H1 (cell line): ENCODE results near the gene PPP1CA. TPM values are rescaled to one million over a fixed set of nuclear protein-coding genes. Genes with fewer than 3 reads are reported as not detected.

Experiments used
- CTCF ChIA-PET: fragments of 300-600 bp; sonication (Branson Sonifier 250); formaldehyde crosslinking; loops from one replicate; lab custom pipeline; 2021; ENCODE audit not compliant: partially characterized antibody; lab: Charles Lee
- POLR2A ChIA-PET: fragments of 300-600 bp; sonication (Branson Sonifier 250); formaldehyde crosslinking; loops from one replicate; lab custom pipeline; 2021; ENCODE audit warnings: inconsistent platforms; ENCODE audit not compliant: partially characterized antibody; lab: Charles Lee
- DNase-seq, 2 experiments: peaks; one replicate each; pipeline versions ENCODE4 v3.0.0 to v3.0.0-alpha.2; 2010 to 2022; ENCODE audit warnings: low spot score in 2 of 2, low read depth in 1 of 2, mixed read lengths in 1 of 2
- FAIRE-seq: peaks from 2 replicates; lab custom pipeline; 2011; peaks lifted over from hg19 to GRCh38; lab: Jason Lieb, UNC
- H2AFZ ChIP-seq: 2 replicates; pipeline ENCODE4 v1.8.1; 2012; ENCODE audit warnings: low read length, inconsistent platforms
- H2AK5ac ChIP-seq: 2 replicates; pipeline ENCODE4 v1.6.1; 2013; ENCODE audit warnings: low read depth, low read length
- H2BK120ac ChIP-seq: replicated peaks from 2 replicates; pipeline ENCODE3; 2013; ENCODE audit warnings: low read depth, low read length, inconsistent platforms
- H2BK12ac ChIP-seq: 2 replicates; pipeline ENCODE4 v1.6.1; 2013; ENCODE audit warnings: low read depth, low read length
- H2BK15ac ChIP-seq: 2 replicates; pipeline ENCODE4 v1.6.1; 2013; ENCODE audit warnings: low read length
- H2BK20ac ChIP-seq: 2 replicates; pipeline ENCODE4 v1.6.1; 2013; ENCODE audit warnings: low read length
- H2BK5ac ChIP-seq: 2 replicates; pipeline ENCODE4 v1.6.1; 2013; ENCODE audit warnings: low read depth, low read length
- H3K14ac ChIP-seq: 2 replicates; pipeline ENCODE4 v1.6.1; 2013; ENCODE audit warnings: inconsistent platforms; ENCODE audit not compliant: insufficient read length
- H3K18ac ChIP-seq: 2 replicates; pipeline ENCODE4 v1.6.1; 2013; ENCODE audit warnings: low read length; ENCODE audit errors: extremely low read depth
- H3K23ac ChIP-seq: 2 replicates; pipeline ENCODE4 v1.6.1; 2013; ENCODE audit warnings: inconsistent platforms; ENCODE audit not compliant: insufficient read length
- H3K23me2 ChIP-seq: 2 replicates; pipeline ENCODE4 v1.6.1; 2013; ENCODE audit warnings: low read depth, low read length
- H3K27ac ChIP-seq: 2 replicates; pipeline ENCODE4 v1.6.1; 2011; ENCODE audit warnings: low read depth, low read length, inconsistent platforms
- H3K27me3 ChIP-seq, 4 experiments: replicated peaks in 1 of 4; 1 replicate in 1 of 4; 2 replicates in 3 of 4; pipeline versions ENCODE4 v1.6.1 to v1.8.1; 2011 to 2013; ENCODE audit warnings: low read length in 3 of 4, mild to moderate bottlenecking in 3 of 4, inconsistent platforms in 2 of 4, mixed read lengths in 2 of 4, moderate library complexity in 1 of 4; ENCODE audit not compliant: control insufficient read depth in 3 of 4, insufficient read depth in 3 of 4; ENCODE audit errors: extremely low read depth in 1 of 4
- H3K36me3 ChIP-seq, 4 experiments: 2 replicates each; pipeline versions ENCODE4 v1.6.1 to v1.8.1; 2011 to 2013; ENCODE audit warnings: mild to moderate bottlenecking in 4 of 4, low read length in 3 of 4, moderate library complexity in 2 of 4, control low read depth in 1 of 4, inconsistent platforms in 1 of 4; ENCODE audit not compliant: insufficient read depth in 4 of 4, control insufficient read depth in 2 of 4
- H3K4ac ChIP-seq: replicated peaks from 2 replicates; pipeline ENCODE3; 2013; ENCODE audit warnings: low read length, low read depth, mixed read lengths, inconsistent platforms; ENCODE audit not compliant: insufficient read length
- H3K4me1 ChIP-seq, 4 experiments: replicated peaks in 1 of 4; 1 replicate in 1 of 4; 2 replicates in 3 of 4; pipeline versions ENCODE4 v1.6.1 to v1.8.1; 2011 to 2013; ENCODE audit warnings: low read length in 3 of 4, inconsistent platforms in 2 of 4, mixed read lengths in 1 of 4; ENCODE audit not compliant: insufficient read depth in 4 of 4, control insufficient read depth in 3 of 4
- H3K4me2 ChIP-seq, 2 experiments: 2 replicates each; pipeline versions ENCODE4 v1.6.1 to v1.8.1; 2011 to 2013; ENCODE audit warnings: low read depth in 2 of 2, low read length in 2 of 2, control low read depth in 1 of 2, inconsistent platforms in 1 of 2, mild to moderate bottlenecking in 1 of 2; ENCODE audit not compliant: insufficient read depth in 1 of 2
- H3K4me3 ChIP-seq, 4 experiments: fragments of 200-600, 300-600 bp in 1 of 4; sonication (generic), shearing (Covaris generic), sonication (Bioruptor Twin) in 1 of 4; 2 replicates each; pipeline versions ENCODE4 v1.5.1 to v1.8.1; 2011 to 2016; ENCODE audit warnings: low read length in 4 of 4, low read depth in 3 of 4, control low read depth in 2 of 4, inconsistent platforms in 2 of 4, mild to moderate bottlenecking in 2 of 4, mixed read lengths in 1 of 4, moderate library complexity in 1 of 4; ENCODE audit not compliant: insufficient read depth in 2 of 4; ENCODE audit errors: extremely low read depth in 1 of 4
- H3K56ac ChIP-seq: replicated peaks from 2 replicates; pipeline ENCODE3; 2013; ENCODE audit warnings: low read depth, mild to moderate bottlenecking, mixed read lengths, low read length, inconsistent platforms; ENCODE audit not compliant: insufficient read length
- H3K79me1 ChIP-seq: 2 replicates; pipeline ENCODE4 v1.6.1; 2013; ENCODE audit warnings: low read depth, low read length, control low read depth
- H3K79me2 ChIP-seq, 2 experiments: 2 replicates each; pipeline versions ENCODE4 v1.6.1 to v1.8.1; 2012 to 2013; ENCODE audit warnings: low read length in 2 of 2, mild to moderate bottlenecking in 2 of 2, inconsistent platforms in 1 of 2; ENCODE audit not compliant: insufficient read depth in 2 of 2, control insufficient read depth in 1 of 2
- H3K9ac ChIP-seq, 4 experiments: replicated peaks in 1 of 4; 1 replicate in 1 of 4; 2 replicates in 3 of 4; pipeline versions ENCODE4 v1.6.1 to v1.8.1; 2011 to 2013; ENCODE audit warnings: low read depth in 3 of 4, low read length in 3 of 4, control low read depth in 2 of 4, mild to moderate bottlenecking in 2 of 4, moderate library complexity in 2 of 4, inconsistent platforms in 1 of 4; ENCODE audit errors: extremely low read depth in 1 of 4
- H3K9me3 ChIP-seq, 2 experiments: 2 replicates each; pipeline versions ENCODE4 v1.6.1 to v1.8.1; 2012 to 2013; ENCODE audit warnings: mild to moderate bottlenecking in 2 of 2, moderate library complexity in 2 of 2, control low read depth in 1 of 2, inconsistent platforms in 1 of 2, low read depth in 1 of 2, low read length in 1 of 2, mixed read lengths in 1 of 2; ENCODE audit not compliant: insufficient read depth in 2 of 2
- H4K20me1 ChIP-seq, 2 experiments: replicated peaks in 1 of 2; 2 replicates each; pipeline versions ENCODE3 to v1.8.1; 2011 to 2013; ENCODE audit warnings: inconsistent platforms in 2 of 2, low read length in 2 of 2, mild to moderate bottlenecking in 1 of 2; ENCODE audit not compliant: insufficient read depth in 2 of 2, control insufficient read depth in 1 of 2
- H4K5ac ChIP-seq: 2 replicates; pipeline ENCODE4 v1.6.1; 2013; ENCODE audit warnings: low read length, low read depth, mixed read lengths, inconsistent platforms; ENCODE audit not compliant: insufficient read length
- H4K8ac ChIP-seq: 2 replicates; pipeline ENCODE4 v1.8.0; 2013; ENCODE audit warnings: mild to moderate bottlenecking, moderate library complexity, low read length, inconsistent platforms; ENCODE audit not compliant: insufficient read depth; ENCODE audit errors: extremely low read depth
- H4K91ac ChIP-seq: replicated peaks from 2 replicates; pipeline ENCODE3; 2013; ENCODE audit warnings: low read length, mixed read lengths, inconsistent platforms; ENCODE audit not compliant: insufficient read length
- BCL11A ChIP-seq, 2 experiments: IDR thresholded peaks; one replicate each; pipeline ENCODE4 v1.6.1; 2011; ENCODE audit warnings: low read depth in 2 of 2, low read length in 2 of 2, mild to moderate bottlenecking in 2 of 2
- KDM1A ChIP-seq: fragments of 200-600, 300-600 bp; sonication (generic); IDR thresholded peaks from 2 replicates; pipeline ENCODE4 v1.7.1; 2016; ENCODE audit warnings: mild to moderate bottlenecking, low read length, borderline replicate concordance
- KDM4A ChIP-seq: IDR thresholded peaks from one replicate; pipeline ENCODE4 v1.7.1; 2012; ENCODE audit warnings: low read depth, mild to moderate bottlenecking, moderate library complexity, low read length, inconsistent platforms; ENCODE audit not compliant: severe bottlenecking
- RBBP5 ChIP-seq: IDR thresholded peaks from 2 replicates; pipeline ENCODE4 v1.7.1; 2012; ENCODE audit warnings: low read depth, mild to moderate bottlenecking, inconsistent platforms, low read length, moderate library complexity, borderline replicate concordance
- RFX5 ChIP-seq: IDR thresholded peaks from 2 replicates; pipeline ENCODE4 v1.6.1; 2011; ENCODE audit warnings: low read depth, low read length, improper control_type of control experiment, borderline replicate concordance
- SP1 ChIP-seq: IDR thresholded peaks from 2 replicates; pipeline ENCODE4 v1.6.1; 2011; ENCODE audit warnings: low read depth, low read length
- SP2 ChIP-seq: IDR thresholded peaks from 2 replicates; pipeline ENCODE4 v1.6.1; 2012; ENCODE audit warnings: mild to moderate bottlenecking, low read length, inconsistent platforms
- TCF12 ChIP-seq: IDR thresholded peaks from 2 replicates; pipeline ENCODE4 v1.6.1; 2011; ENCODE audit warnings: low read depth, mild to moderate bottlenecking, low read length
- WGBS, 2 experiments: shearing (Covaris generic) in 1 of 2; methylation state at CpG; one replicate each; pipeline versions ENCODE4 v1.1.6 to v1.1.7; 2013 to 2015; ENCODE audit warnings: low lambda C conversion rate in 2 of 2, mixed read lengths in 2 of 2, inconsistent platforms in 1 of 2, low coverage in 1 of 2, missing lambda C conversion rate in 1 of 2; ENCODE audit not compliant: insufficient replicate concordance in 2 of 2, insufficient coverage in 1 of 2, insufficient read length in 1 of 2; ENCODE audit errors: extremely low coverage in 1 of 2, missing lambda C conversion rate in 1 of 2; 5-methylcytosine and 5-hydroxymethylcytosine counted together
- polyA plus RNA-seq, 7 experiments: library from polyadenylated mRNA; depleted of rRNA in 3 of 7; stranded (reverse) in 5 of 7; unstranded in 2 of 7; fragments of >200 nt in 5 of 7; fragments of 200-250 nt in 2 of 7; gene quantifications; 1 replicate in 5 of 7; 2 replicates in 1 of 7; 4 replicates in 1 of 7; pipeline versions ENCODE4 v1.2.1 to v1.2.3, GENCODE V29; 2011 to 2013; ENCODE audit warnings: missing spikeins in 2 of 7, mixed read lengths in 2 of 7
- total RNA-seq: library from RNA; stranded (reverse); fragmentation: NEBNext Ultra II Directional; extraction: Animal tissue kit (Norgen Biotek cat#: 25700); gene quantifications from 2 replicates; pipeline ENCODE4 v1.2.1, GENCODE V29; 2021

Gene PPP1CA
- total and polyA plus RNA-seq, 2 of the 8 experiments (the other 6 are each of a cell fraction or from before 2014, with no cell fraction given) = 198 to 359 TPM

GRCh38 chr11:67381244-67381972 is 20.2 kb downstream of the PPP1CA start:
- no peaks in the 10 kb centered on the region for H3K79me2 ChIP-seq
- peaks cover 5 to 27% (median 21%) of the 10 kb centered on the region in 4 experiments for H3K27me3 ChIP-seq
- H4K5ac ChIP-seq = no peak overlapping the region
- H2AK5ac ChIP-seq = no peak overlapping the region
- H2BK12ac ChIP-seq = no peak overlapping the region
- H3K4me2 ChIP-seq = no peak overlapping the region
- H3K14ac ChIP-seq = no peak overlapping the region
- peaks cover 0 to 15% (median 7%) of the 10 kb centered on the region in 4 experiments; a peak in 5 of 7 replicates for H3K4me1 ChIP-seq
- TF ChIP-seq RFX5 = no peak
- TF ChIP-seq TCF12 = no peak
- TF ChIP-seq RBBP5 = no peak
- TF ChIP-seq BCL11A (IDR thresholded peaks at IDR 0.05; ENCODE audit: low read depth in 2 of 2, low read length in 2 of 2) = no peak
- TF ChIP-seq SP1 = no peak
- no peak for TF ChIP-seq SP2
- TF ChIP-seq KDM1A = no peak
- TF ChIP-seq KDM4A = no peak
- H3K4ac ChIP-seq = no peak overlapping the region
- no peaks in the 10 kb centered on the region for H3K23me2 ChIP-seq
- H3K9ac ChIP-seq = no peak overlapping the region
- CTCF ChIA-PET = interaction anchor here (0.6 to 34.8 kb wide), 40 partner anchors 10 to 319 kb away, joined by 3 to 1305 read pairs (median 4); partner anchors contain the start of genes CABP4, CLCF1, POLD4 and PPP1CA
- H2AFZ ChIP-seq = no peak overlapping the region
- H2BK120ac ChIP-seq = no peak overlapping the region
- POLR2A ChIA-PET = interaction anchor here (0.6 to 3.1 kb wide), 9 partner anchors 8 to 35 kb away, joined by 3 to 6 read pairs (median 3); partner anchors contain the start of genes CLCF1, POLD4 and RAD9A
- H2BK20ac ChIP-seq = no peak overlapping the region; the same call in 1 of the 2 replicates
- no peak overlapping the region for H3K23ac ChIP-seq
- DNase-seq = no peak
- peaks cover 2% of the 10 kb centered on the region in 2 experiments for H4K20me1 ChIP-seq
- H3K9me3 ChIP-seq = no peaks in the 10 kb centered on the region
- no peaks in the 10 kb centered on the region for H3K79me1 ChIP-seq
- no peak overlapping the region for H2BK5ac ChIP-seq
- no peak overlapping the region for H3K4me3 ChIP-seq
- H4K8ac ChIP-seq = no peak overlapping the region
- H3K27ac ChIP-seq = no peak overlapping the region
- no peak overlapping the region for H3K56ac ChIP-seq
- FAIRE-seq = no peak
- H2BK15ac ChIP-seq = 0 out of 2 replicates have a peak overlapping the region, but pooled peaks have one; percentile 16
- no peaks in the 10 kb centered on the region for H3K36me3 ChIP-seq
- H3K18ac ChIP-seq = no peak overlapping the region
- no peak overlapping the region for H4K91ac ChIP-seq
- 81 to 100% methylated on average over 2 to 13 of the region's 13 CpGs for WGBS, 2 experiments
